Glutamatergic neuron (in vitro differentiated cells): Measurements from ENCODE around the gene MYO9B. TPM values are rescaled to one million over a fixed set of nuclear protein-coding genes. Genes with fewer than 3 reads are reported as not detected.

ENCODE experiments used
- DNase-seq: peaks from one replicate; pipeline ENCODE4 v3.0.0; 2022
- H3K27ac Mint-ChIP-seq: one replicate; pipeline ENCODE4 v1.8.0; 2020; ENCODE audit warnings: mild to moderate bottlenecking, mixed read lengths, inconsistent platforms; ENCODE audit not compliant: unreplicated experiment
- H3K27me3 Mint-ChIP-seq: one replicate; pipeline ENCODE4 v1.8.0; 2020; ENCODE audit warnings: mild to moderate bottlenecking, moderate library complexity, mixed read lengths, inconsistent platforms; ENCODE audit not compliant: unreplicated experiment
- H3K36me3 Mint-ChIP-seq: one replicate; pipeline ENCODE4 v1.8.0; 2020; ENCODE audit warnings: mild to moderate bottlenecking, mixed read lengths, inconsistent platforms; ENCODE audit not compliant: unreplicated experiment
- H3K4me1 Mint-ChIP-seq: one replicate; pipeline ENCODE4 v1.8.0; 2020; ENCODE audit warnings: mild to moderate bottlenecking, low read depth, mixed read lengths, inconsistent platforms; ENCODE audit not compliant: unreplicated experiment
- H3K4me3 Mint-ChIP-seq: one replicate; pipeline ENCODE4 v1.8.0; 2020; ENCODE audit warnings: mild to moderate bottlenecking, mixed read lengths, inconsistent platforms; ENCODE audit not compliant: unreplicated experiment
- H3K9me3 Mint-ChIP-seq: one replicate; pipeline ENCODE4 v1.8.0; 2020; ENCODE audit warnings: mild to moderate bottlenecking, moderate library complexity, mixed read lengths, inconsistent platforms; ENCODE audit not compliant: unreplicated experiment
- CTCF ChIP-seq: fragments of 200-600 bp; sonication (generic); IDR thresholded peaks from one replicate; pipeline ENCODE4 v1.5.0; 2021; ENCODE audit not compliant: partially characterized antibody, unreplicated experiment
- total RNA-seq: library from RNA; stranded (reverse); fragmentation: NEBNext Ultra II Directional; extraction: Animal tissue kit (Norgen Biotek cat#: 25700); gene quantifications from one replicate; pipeline ENCODE4 v1.2.1, GENCODE V29; 2021; ENCODE audit not compliant: unreplicated experiment

Gene MYO9B
- total RNA-seq, 1 donor from 2014 or later, result 237 TPM

DNA sequence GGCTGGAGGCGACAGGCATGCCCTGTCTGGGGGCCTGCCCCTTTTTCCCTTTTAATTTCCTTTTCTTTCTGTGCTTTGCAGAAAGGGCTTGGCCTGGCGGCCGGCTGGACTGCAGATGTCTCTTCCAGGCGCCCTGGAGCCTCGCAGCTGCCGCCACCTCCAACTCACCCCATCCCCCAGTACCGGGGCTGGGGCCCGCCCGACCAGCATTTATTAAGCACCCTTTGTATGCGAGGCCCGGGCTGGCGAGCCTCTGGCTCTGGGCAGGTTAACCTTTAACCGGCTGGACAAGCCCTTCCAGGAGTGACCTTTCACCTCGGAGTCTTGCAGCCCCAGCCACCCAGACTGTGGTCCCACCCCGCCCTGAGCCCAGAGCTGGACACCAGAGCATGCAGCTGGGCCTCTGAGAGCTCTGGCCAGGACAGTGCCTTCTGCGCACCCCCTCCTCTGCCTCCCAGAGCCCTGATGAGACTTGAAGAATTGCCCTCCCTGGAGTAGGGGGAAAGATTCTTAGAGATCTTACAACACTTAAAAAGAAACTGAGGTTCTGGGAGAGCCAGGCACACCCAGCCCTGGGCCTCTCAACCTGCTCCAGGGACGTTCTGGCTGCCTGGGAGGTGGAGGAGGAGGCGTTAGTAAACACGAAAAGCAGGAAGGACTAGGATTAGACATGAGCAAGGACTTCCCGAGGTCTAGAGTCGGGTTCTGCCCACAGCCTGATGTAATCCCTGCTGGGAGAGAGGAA is 171.3 kb downstream of the MYO9B start:
- peak; percentile 67 for DNase-seq
- H3K9me3 Mint-ChIP-seq, result peaks cover 7% of the 10 kb centered on the region
- no peaks in the 10 kb centered on the region for H3K36me3 Mint-ChIP-seq
- peak overlapping the region; percentile 99 for H3K27ac Mint-ChIP-seq
- peaks cover 15% of the 10 kb centered on the region for H3K27me3 Mint-ChIP-seq
- peaks cover 14% of the 10 kb centered on the region for H3K4me1 Mint-ChIP-seq
- peak overlapping the region; percentile 82 for H3K4me3 Mint-ChIP-seq
- TF ChIP-seq CTCF, result no peak

GRCh38 chr19:17248011-17248776 is 172.6 kb downstream of the MYO9B start:
- no peak for TF ChIP-seq CTCF
- Mint-ChIP-seq H3K4me3 (peak overlapping the region; percentile 50), H3K36me3 (no peaks in the 10 kb centered on the region), H3K27me3 (peaks cover 13% of the 10 kb centered on the region), H3K27ac (peak overlapping the region; percentile 89), H3K9me3 (peaks cover 7% of the 10 kb centered on the region), H3K4me1 (peaks cover 10% of the 10 kb centered on the region)
- DNase-seq, result peak; percentile 69

- peaks cover 7% of the 10 kb centered on the region for H3K9me3 Mint-ChIP-seq
- H3K4me3 Mint-ChIP-seq, result no peak overlapping the region
- H3K27me3 Mint-ChIP-seq, result peaks cover 9% of the 10 kb centered on the region
- no peak overlapping the region for H3K27ac Mint-ChIP-seq
- H3K36me3 Mint-ChIP-seq, result no peaks in the 10 kb centered on the region
- TF ChIP-seq CTCF, result no peak
- no peak for DNase-seq
- H3K4me1 Mint-ChIP-seq, result peaks cover 10% of the 10 kb centered on the region
Observed at GRCh38 chr19:17249887-17250548, 174.4 kb downstream of the MYO9B start.

DNA sequence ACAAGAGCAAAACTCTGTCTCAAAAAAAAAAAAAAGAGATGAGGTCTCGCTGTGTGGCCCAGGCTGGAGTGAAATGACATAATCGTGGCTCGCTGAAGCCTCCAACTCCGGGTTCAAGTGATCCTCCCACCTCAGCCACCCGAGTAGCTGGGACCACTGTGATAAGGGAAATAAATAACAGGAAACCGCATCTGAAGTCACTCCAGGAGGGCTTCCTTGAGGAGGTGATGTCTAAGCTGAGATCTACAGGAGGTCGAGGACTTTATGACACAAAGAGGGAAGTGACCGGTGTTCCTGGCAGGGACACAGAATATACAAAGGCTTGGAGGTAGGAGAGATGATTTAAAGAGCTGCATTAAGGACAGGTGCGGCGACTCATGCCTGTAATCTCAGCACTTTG is 179.1 kb downstream of the MYO9B start:
- H3K27me3 Mint-ChIP-seq, result no peaks in the 10 kb centered on the region
- no peak overlapping the region for H3K4me3 Mint-ChIP-seq
- H3K9me3 Mint-ChIP-seq, result peaks cover 2% of the 10 kb centered on the region
- H3K4me1 Mint-ChIP-seq, result no peaks in the 10 kb centered on the region
- H3K27ac Mint-ChIP-seq, result no peak overlapping the region
- DNase-seq, result no peak
- TF ChIP-seq CTCF, result no peak
- H3K36me3 Mint-ChIP-seq, result no peaks in the 10 kb centered on the region
